Activated CD8-positive, alpha-beta memory T cell treated with anti-CD3 and anti-CD28 coated beads for 48 hours (primary cell): Measurements from ENCODE around the gene CUEDC1.

Source experiments
- DNase-seq, 3 experiments: peaks; one replicate each; pipeline ENCODE4 v3.0.0-alpha.2; 2020; ENCODE audit warnings: low read depth in 2 of 3, low spot score in 2 of 3

The CUEDC1 gene

GRCh38 chr17:57955183-57955931 is at the start of gene CUEDC1:
Gene CUEDC1, minus strand, starts transcription at chr17:57955412. Its CDS starts 69,848 bp downstream, at chr17:57885564.
- peak in 1 of 3 experiments; percentile 45 for DNase-seq

DNA sequence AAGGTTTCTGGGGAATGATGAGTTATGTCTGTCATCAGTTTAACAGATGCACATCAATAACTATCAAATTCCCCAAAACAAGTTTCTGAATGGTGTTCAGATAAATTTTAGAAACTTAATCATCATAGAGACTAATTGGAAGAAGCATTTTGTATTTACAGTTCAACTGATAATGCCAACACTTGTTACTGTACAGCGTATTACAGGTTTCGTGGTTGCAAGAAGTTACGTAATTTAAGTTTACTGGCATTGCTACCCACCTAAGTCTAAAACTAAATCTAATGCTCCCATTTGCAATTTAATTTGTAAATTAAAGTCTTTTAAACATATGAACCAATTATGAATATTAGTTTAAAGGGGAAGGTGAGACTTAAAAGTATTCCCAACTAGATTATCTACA is 48.8 kb upstream of the CUEDC1 start:
- no peak for DNase-seq

- no peak for DNase-seq
Measured at GRCh38 chr17:58002973-58003372, 47.8 kb upstream of the CUEDC1 start.

- DNase-seq, result no peak
Measured at GRCh38 chr17:58002154-58002948, 47.1 kb upstream of the CUEDC1 start.

- DNase-seq, result no peak
Measured at GRCh38 chr17:58001461-58002124, 46.4 kb upstream of the CUEDC1 start.

DNA sequence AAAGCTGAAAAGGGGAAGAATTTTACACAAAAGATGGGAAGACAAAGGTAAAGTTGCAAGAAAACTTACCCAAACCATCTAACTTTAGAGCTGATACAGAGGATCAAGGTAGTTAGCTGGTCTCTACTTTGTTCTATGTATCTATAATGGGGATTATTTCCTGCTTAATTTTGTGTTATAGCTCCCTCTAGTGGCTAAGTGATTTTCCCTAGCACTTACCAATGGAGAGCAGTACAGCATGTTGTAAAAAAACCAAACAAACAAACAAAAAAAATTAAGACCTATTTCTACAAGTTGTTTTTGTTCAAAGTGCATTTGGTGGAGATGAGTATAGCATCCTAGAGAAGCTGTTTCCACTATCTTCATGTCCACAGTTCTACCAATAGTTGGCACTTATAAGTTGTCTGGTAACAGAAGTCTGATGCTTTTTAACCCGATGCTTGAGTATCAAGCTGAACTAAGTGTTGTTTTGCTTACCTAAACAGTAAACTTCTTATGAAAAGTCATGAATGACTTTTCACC is 44.3 kb upstream of the CUEDC1 start:
- DNase-seq, result no peak

GRCh38 chr17:57999010-57999495 is 43.8 kb upstream of the CUEDC1 start:
- no peak for DNase-seq

DNA sequence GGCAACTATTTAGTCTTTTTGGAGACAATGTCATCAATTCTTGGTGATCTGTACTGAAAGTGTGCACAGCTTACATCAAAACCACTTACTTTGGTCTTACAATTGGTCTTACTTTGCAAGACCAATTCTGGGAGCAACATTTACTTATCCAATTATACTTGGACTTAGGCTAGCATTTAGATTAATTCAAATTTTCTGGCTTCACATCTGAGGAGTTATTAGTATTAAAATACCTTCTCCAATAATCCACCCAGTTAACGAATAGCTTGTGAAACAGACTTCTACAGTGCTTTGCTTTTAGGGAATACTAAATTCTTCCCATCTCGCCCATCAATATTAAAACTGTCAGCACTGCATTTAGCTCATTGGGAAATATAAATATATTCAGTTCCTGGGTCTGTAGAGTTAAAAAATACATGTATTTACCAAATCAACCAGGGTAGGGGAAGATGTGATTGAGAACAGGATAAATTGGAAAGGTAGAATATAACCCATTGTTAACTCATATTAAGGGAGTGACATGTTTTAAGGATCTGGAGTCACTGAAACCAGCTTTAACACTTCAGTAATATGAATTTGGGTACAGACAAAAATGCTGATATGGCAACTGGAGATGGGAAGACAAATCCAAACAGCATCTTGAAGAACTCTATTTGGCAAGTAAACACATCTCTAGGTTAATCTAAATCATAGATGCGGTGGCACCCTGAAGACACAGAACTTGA is 42.0 kb upstream of the CUEDC1 start:
- DNase-seq, result no peak

GRCh38 chr17:57995076-57995956 is 40.1 kb upstream of the CUEDC1 start:
- DNase-seq, result no peak

- DNase-seq, result no peak
Measured at GRCh38 chr17:57994436-57994835, 39.2 kb upstream of the CUEDC1 start.

GRCh38 chr17:57993471-57994365 is 38.5 kb upstream of the CUEDC1 start:
- no peak for DNase-seq

DNA sequence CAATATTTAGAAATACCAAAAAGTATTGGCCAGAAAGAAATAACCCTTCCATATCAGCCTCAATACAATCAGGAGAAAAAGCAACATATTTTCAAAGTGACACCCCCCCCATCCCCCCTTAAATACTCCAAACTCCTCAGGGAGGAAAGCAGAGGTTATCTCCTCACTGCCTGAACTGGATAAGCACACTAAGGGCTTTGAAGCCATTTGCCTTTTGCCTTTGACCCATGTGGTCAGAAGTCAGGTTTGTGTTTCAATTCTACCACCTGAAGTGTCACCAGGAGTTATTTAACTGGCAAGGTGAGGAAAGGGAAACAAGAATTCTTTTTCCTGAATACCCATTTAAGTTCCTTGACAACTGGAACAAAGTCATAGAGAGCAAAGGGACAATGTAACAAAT is 36.3 kb upstream of the CUEDC1 start:
- DNase-seq, result no peak

GRCh38 chr17:57990037-57990436 is 34.8 kb upstream of the CUEDC1 start:
- DNase-seq, result no peak

- DNase-seq, result peak in 2 of 3 experiments; percentile 40 to 56
Measured at GRCh38 chr17:57988301-57989250, 33.4 kb upstream of the CUEDC1 start.

GRCh38 chr17:57987581-57988300 is 32.5 kb upstream of the CUEDC1 start, which contains the start of gene VEZF1:
Gene VEZF1, minus strand, starts transcription at chr17:57988254. Its CDS starts 143 bp downstream, at chr17:57988111.
- DNase-seq, result peak in 2 of 3 experiments; percentile 57 to 80

GRCh38 chr17:57986841-57987580 is 31.8 kb upstream of the CUEDC1 start:
- peak in 1 of 3 experiments; percentile 46 for DNase-seq
